GM18873 (cell line): ENCODE data around the gene NEU2.
"Not testable (repeated sequence)": the region's sequence is repeated elsewhere in the genome, so short reads cannot be mapped to it uniquely, and the experiment has no call there.

Source experiments
- ATAC-seq: cut with Tn5 transposase; IDR thresholded peaks from one replicate; pipeline ENCODE4 v1.9.1; 2021; ENCODE audit warnings: mild to moderate bottlenecking, moderate library complexity, moderate number of reproducible peaks; ENCODE audit not compliant: unreplicated experiment, low FRiP score

Gene NEU2

GRCh38 chr2:233009661-233010060 is 22.8 kb upstream of the NEU2 start:
- no peak for ATAC-seq

DNA sequence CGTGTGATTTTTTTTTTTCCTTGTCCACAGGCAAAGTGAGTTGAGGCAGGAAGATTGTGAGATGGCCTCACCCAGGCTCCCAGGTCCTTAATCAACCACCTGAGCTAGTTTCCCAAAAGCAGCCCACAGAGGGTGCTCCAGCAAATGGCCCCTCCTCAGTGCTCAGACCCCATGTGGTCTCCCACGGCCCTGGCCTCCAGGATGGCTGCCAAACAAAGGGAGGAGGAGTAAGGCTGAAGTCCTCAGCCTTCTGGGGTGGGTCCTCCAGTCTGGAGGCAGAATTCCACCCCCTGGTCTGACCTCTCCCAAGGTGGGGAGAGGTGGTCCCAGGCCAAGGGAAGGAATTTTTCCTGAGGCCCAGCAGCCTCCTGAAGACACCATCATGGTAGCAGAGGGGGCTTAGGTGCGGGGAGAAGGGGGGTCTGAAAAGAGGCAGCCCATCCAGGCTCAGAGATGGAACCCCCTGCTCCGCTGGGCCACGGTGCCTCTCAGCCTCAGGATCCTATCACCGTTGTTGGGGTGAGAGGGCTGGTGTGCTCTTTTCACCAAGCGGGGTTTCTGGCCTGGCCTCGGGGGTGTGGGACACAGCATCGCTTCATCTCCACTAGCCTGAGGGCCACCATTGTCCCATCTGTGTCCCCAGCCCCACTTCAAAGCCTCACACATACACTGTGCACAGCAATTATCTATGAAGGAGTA is 21.8 kb upstream of the NEU2 start:
- no peak for ATAC-seq

GRCh38 chr2:233011268-233011650 is 21.2 kb upstream of the NEU2 start:
- no peak for ATAC-seq

- no peak for ATAC-seq
Measured at GRCh38 chr2:233011702-233012131, 20.8 kb upstream of the NEU2 start.

GRCh38 chr2:233012301-233012971 is 20.0 kb upstream of the NEU2 start:
- ATAC-seq, result no peak

GRCh38 chr2:233013027-233013461 is 19.4 kb upstream of the NEU2 start, which contains the start of gene NGEF:
TSS of gene NGEF (minus strand) at chr2:233013256. CDS start at chr2:232974890, 38,366 bp downstream.
- ATAC-seq, result no peak

- ATAC-seq, result no peak
Measured at GRCh38 chr2:233013650-233014049, 18.8 kb upstream of the NEU2 start.

GRCh38 chr2:233015019-233015645 is 17.3 kb upstream of the NEU2 start:
- ATAC-seq, result no peak

GRCh38 chr2:233017947-233018346 is 14.5 kb upstream of the NEU2 start:
- no peak for ATAC-seq

DNA sequence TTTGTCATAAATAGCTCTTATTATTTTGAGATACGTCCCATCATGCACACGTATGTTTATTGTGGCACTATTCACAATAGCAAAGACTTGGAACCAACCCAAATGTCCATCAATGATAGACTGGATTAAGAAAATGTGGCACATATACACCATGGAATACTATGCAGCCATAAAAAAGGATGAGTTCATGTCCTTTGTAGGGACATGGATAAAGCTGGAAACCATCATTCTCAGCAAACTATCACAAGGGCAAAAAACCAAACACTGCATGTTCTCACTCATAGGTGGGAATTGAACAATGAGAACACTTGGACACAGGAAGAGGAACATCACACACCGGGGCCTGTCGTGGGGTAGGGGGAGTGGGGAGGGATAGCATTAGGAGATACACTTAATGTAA is 12.9 kb upstream of the NEU2 start:
- ATAC-seq, result not testable (repeated sequence)

- no peak for ATAC-seq
Measured at GRCh38 chr2:233020454-233020853, 12.0 kb upstream of the NEU2 start.

- no peak for ATAC-seq
Measured at GRCh38 chr2:233021771-233022170, 10.7 kb upstream of the NEU2 start.

- ATAC-seq, result no peak
Measured at GRCh38 chr2:233022561-233022960, 9.9 kb upstream of the NEU2 start.

DNA sequence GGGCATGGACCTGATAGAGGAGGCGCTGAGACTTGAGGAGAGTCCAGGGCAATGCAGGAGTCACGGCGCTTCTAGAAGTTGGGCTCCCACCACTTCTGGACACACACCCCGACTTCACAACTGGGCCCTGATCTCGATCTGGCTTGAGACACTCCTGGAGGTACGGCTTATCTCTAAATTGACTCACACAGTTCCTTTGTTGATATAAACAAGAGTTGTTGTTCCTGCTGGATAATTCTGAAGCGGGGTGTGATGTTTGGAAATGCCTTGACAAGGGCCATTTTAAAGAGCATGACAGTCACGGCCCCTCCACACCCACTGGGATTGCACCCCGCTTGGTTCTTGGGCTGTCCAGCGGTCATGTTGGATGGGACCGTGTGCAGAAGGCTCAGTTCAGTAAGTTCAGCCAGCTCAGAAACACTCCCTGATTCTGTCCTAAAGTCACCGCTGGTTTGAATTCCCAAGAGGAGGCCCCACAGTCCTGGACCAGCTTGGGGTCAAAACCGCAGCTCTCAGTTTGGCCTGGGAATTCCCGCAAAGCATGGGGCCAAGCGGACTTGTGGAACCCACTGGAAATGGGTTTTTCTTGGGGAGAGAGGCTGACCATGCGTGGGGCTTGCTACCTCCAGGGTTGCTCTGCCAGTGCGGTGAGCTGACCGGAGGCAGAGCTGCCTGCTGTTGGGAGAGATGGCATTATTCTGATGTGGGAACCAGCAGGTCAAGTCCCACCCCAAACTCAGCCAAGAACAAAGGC is 9.3 kb upstream of the NEU2 start:
- no peak for ATAC-seq

DNA sequence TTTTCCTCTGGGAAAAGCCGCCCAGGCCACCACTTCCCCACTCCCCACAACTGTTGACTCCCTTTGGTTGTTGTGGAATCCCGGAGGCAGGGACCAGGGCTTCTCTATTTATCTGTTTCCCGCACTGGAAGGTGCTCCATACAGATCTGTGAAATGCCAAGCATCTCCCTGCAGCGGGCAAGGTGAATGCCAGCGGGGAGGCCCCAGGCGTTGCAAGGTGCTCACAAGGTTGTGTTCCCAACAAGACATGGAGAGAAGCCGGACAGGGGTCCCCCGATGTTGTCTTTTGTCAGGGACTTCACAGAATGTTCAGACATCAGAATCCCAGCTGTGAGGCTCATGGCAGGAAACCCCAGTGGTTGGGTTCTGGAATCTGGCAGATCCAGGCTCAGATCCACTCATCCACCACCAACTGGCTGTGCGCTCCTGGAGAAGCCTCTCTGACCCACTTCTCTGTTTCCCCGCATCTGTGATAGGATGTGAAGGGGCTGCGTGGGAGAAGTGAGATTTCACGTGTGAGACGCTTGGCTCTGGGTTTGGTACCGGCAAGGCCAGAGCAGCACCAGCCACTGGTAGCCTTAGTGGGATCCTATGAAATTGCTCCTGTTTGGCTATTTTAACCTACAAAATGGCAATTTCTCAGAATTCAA is 8.6 kb upstream of the NEU2 start:
- ATAC-seq, result no peak

DNA sequence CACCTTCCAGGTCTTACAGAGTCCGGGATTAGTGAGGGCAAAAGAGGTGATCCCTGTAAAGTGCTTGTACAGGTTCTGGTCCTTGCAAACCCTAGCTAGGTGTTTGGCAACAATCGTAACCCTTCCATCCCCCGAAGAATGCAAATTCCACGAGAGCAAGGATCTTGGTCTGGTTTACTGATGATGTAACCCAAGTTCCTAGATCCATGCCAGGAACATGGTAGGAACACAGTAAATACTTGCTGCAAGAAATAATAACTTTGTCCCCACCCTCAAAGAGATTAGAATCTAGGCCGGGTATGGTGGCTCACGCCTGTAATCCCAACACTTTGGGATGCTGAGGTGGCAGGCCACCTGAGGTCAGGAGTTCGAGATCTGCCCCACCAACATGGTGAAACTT is 6.8 kb upstream of the NEU2 start:
- no peak for ATAC-seq

- ATAC-seq, result no peak
Measured at GRCh38 chr2:233026198-233026813, 6.2 kb upstream of the NEU2 start.

DNA sequence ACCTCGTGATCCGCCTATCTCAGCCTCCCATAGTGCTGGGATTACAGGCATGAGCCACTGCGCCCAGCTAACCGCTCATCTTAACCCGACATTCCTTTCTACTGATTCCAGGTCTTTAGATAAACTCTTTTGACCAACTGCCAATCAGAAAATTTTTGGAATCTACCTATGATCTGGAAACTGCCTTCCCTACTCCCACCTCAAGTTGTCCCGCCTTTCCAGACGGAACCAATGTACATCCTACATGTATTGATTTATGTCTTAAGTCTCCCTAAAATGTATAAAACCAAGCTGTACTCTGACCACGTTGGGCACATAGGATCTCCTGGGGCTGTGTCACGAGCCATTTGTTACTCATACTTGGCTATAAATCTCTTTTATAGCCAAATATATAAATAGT is 3.2 kb upstream of the NEU2 start:
- no peak for ATAC-seq

DNA sequence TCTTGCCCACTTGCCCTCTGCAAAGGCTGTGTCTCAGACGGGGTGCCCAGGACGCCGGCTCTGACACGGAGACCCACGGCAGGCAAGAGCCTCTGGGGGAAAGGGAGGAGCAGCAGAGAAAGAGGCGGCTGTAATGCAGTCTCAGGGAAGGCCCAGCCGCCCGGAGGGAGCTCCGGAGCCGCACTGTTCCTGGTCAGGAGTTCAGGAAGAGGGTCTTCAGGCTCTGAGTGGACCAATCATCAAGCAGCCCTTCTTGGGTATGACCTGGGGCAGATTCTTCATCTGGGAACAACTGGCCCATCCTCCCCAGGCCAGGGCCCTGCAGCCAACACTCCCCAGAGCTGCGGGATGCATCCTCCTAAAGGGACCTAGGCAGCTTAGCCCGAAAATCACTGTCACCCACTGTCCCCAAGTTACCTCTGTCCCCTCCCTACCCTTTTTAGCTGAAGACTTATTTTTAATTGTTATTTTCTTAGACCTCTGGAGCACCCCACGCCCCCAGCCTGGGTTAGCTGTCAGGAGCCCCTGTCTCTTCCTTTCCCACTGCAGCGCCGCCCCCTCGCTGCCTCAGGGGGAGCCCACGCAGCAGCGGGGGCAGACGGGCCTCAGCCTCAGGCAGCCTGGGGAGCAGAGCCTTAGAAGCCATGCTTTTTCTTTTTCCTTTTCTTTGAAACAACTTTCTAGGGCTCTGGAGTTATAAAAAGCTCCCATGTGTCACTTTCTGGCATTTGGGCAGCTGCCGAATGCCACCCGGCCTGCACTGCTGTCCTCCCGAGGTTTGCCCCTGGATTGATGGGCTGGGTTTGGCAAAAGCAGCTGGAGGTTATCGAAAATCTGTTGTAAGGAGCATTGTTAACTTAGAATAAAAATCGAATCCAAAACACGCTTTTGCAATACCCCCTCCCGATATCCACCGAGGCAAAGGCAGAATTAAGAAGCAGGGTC is 644 bp upstream of the NEU2 start:
- ATAC-seq, result no peak
